Transverse colon (tissue), 4 donors: ENCODE results near the gene KDM5C.
"Not testable (repeated sequence)": the region's sequence is repeated elsewhere in the genome, so short reads cannot be mapped to it uniquely, and the experiment has no call there.

Experiments
- POLR2A ChIP-seq: fragments of 450-650 bp; IDR thresholded peaks from one replicate; pipeline ENCODE4 v1.6.1; 2016; ENCODE audit warnings: antibody characterized with exemption, mild to moderate bottlenecking, moderate library complexity
- POLR2AphosphoS5 ChIP-seq, 3 donors: sonication (generic); formaldehyde crosslinking; IDR thresholded peaks; one replicate each; pipeline ENCODE4 v1.6.1; 2016; ENCODE audit warnings: antibody characterized with exemption in 3 of 3
- TF ChIP-seq, protein P1 (sequence below), 5 experiments: fragments of 200-600 bp in 3 of 5; fragments of 450-650 bp in 2 of 5; sonication (generic) in 3 of 5; IDR thresholded peaks; 1 replicate in 2 of 5; 2 replicates in 3 of 5; pipeline ENCODE4 v1.5.1; 2016 to 2017; ENCODE audit warnings: antibody characterized with exemption in 5 of 5, inconsistent platforms in 3 of 5, mild to moderate bottlenecking in 2 of 5, moderate library complexity in 1 of 5

DNA sequence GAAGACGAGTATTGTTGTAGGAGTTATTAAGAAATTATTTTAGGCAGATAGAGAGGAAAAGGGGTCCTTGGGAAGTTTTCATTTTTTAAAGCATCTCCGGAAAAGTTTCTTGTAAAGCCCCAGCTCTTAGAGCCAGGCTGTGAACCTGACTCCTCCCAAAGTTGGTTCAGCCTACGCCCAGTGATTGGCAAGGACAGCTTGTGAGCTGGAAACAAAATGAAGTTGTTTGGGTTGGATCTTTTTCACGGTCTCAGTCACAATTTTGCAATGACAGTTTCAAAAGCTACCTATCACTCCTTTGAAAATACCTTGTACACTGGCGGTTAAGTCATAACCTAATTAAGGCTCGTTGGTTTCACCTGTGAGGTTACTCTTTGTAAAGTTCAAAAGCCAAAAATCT, 60.4 kb downstream of the KDM5C start:
- TF ChIP-seq POLR2AphosphoS5 (IDR thresholded peaks at IDR 0.05); POLR2A: not testable (repeated sequence)
- TF ChIP-seq, protein P1, sequence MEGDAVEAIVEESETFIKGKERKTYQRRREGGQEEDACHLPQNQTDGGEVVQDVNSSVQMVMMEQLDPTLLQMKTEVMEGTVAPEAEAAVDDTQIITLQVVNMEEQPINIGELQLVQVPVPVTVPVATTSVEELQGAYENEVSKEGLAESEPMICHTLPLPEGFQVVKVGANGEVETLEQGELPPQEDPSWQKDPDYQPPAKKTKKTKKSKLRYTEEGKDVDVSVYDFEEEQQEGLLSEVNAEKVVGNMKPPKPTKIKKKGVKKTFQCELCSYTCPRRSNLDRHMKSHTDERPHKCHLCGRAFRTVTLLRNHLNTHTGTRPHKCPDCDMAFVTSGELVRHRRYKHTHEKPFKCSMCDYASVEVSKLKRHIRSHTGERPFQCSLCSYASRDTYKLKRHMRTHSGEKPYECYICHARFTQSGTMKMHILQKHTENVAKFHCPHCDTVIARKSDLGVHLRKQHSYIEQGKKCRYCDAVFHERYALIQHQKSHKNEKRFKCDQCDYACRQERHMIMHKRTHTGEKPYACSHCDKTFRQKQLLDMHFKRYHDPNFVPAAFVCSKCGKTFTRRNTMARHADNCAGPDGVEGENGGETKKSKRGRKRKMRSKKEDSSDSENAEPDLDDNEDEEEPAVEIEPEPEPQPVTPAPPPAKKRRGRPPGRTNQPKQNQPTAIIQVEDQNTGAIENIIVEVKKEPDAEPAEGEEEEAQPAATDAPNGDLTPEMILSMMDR (IDR thresholded peaks at IDR 0.05): not testable (repeated sequence)
